Activated naive CD4-positive, alpha-beta T cell treated with Interleukin-2 at 50 U/mL for 16 hours (primary cell): ENCODE data around the gene GTF2A1L.
"Not testable (repeated sequence)": the region's sequence is repeated elsewhere in the genome, so short reads cannot be mapped to it uniquely, and the experiment has no call there.

Experiments
- DNase-seq: peaks from one replicate; pipeline ENCODE4 v3.0.0-alpha.2; 2020

The GTF2A1L gene

GRCh38 chr2:48613211-48613610 lies 4.4 kb upstream of the GTF2A1L start:
- DNase-seq, result no peak

- not testable (repeated sequence) for DNase-seq
Observed at GRCh38 chr2:48614581-48614980, 3.1 kb upstream of the GTF2A1L start.

GRCh38 chr2:48619526-48619925 lies 1.9 kb downstream of the GTF2A1L start:
- DNase-seq, result no peak

- DNase-seq, result no peak
Observed at GRCh38 chr2:48620604-48621003, 2.9 kb downstream of the GTF2A1L start.

- not testable (repeated sequence) for DNase-seq
Observed at GRCh38 chr2:48622691-48623090, 5.0 kb downstream of the GTF2A1L start.

GRCh38 chr2:48624696-48625095 lies 7.0 kb downstream of the GTF2A1L start:
- DNase-seq, result no peak

GRCh38 chr2:48626047-48626446 lies 8.4 kb downstream of the GTF2A1L start:
- no peak for DNase-seq

GRCh38 chr2:48633143-48633542 lies 15.5 kb downstream of the GTF2A1L start:
- DNase-seq, result no peak

GRCh38 chr2:48635786-48636185 lies 18.1 kb downstream of the GTF2A1L start:
- DNase-seq, result no peak

- no peak for DNase-seq
Observed at GRCh38 chr2:48638261-48638660, 20.6 kb downstream of the GTF2A1L start.

GRCh38 chr2:48651158-48651790 lies 33.6 kb downstream of the GTF2A1L start:
- DNase-seq, result no peak

- no peak for DNase-seq
Observed at GRCh38 chr2:48668992-48669391, 51.3 kb downstream of the GTF2A1L start.

GRCh38 chr2:48673581-48673980 lies 55.9 kb downstream of the GTF2A1L start:
- DNase-seq, result no peak

GRCh38 chr2:48674933-48675332 lies 57.3 kb downstream of the GTF2A1L start:
- no peak for DNase-seq

- no peak for DNase-seq
Observed at GRCh38 chr2:48677450-48677849, 59.8 kb downstream of the GTF2A1L start.

- no peak for DNase-seq
Observed at GRCh38 chr2:48685126-48685525, 67.5 kb downstream of the GTF2A1L start.

GRCh38 chr2:48691935-48692691 lies 74.5 kb downstream of the GTF2A1L start:
- no peak for DNase-seq

- no peak for DNase-seq
Observed at GRCh38 chr2:48693066-48693465, 75.4 kb downstream of the GTF2A1L start.

GRCh38 chr2:48693645-48694044 lies 76.0 kb downstream of the GTF2A1L start:
- no peak for DNase-seq

GRCh38 chr2:48694149-48694548 lies 76.5 kb downstream of the GTF2A1L start:
- no peak for DNase-seq

- DNase-seq, result no peak
Observed at GRCh38 chr2:48695991-48696390, 78.3 kb downstream of the GTF2A1L start.

- DNase-seq, result no peak
Observed at GRCh38 chr2:48696881-48697280, 79.2 kb downstream of the GTF2A1L start.

GRCh38 chr2:48699348-48699930 lies 81.8 kb downstream of the GTF2A1L start:
- no peak for DNase-seq

- not testable (repeated sequence) for DNase-seq
Observed at GRCh38 chr2:48703621-48704020, 86.0 kb downstream of the GTF2A1L start.
